Stimulated activated CD8-positive, alpha-beta memory T cell treated with anti-CD3 and anti-CD28 coated beads, Interleukin-15, amount 100 ng/mL, for 24 hours (primary cell): Measurements from ENCODE around the gene PLD1.
"Not testable (repeated sequence)": the region's sequence is repeated elsewhere in the genome, so short reads cannot be mapped to it uniquely, and the experiment has no call there.

Source experiments
- DNase-seq: peaks from one replicate; pipeline ENCODE4 v3.0.0-alpha.2; 2020; ENCODE audit warnings: low read depth

PLD1 gene

DNA sequence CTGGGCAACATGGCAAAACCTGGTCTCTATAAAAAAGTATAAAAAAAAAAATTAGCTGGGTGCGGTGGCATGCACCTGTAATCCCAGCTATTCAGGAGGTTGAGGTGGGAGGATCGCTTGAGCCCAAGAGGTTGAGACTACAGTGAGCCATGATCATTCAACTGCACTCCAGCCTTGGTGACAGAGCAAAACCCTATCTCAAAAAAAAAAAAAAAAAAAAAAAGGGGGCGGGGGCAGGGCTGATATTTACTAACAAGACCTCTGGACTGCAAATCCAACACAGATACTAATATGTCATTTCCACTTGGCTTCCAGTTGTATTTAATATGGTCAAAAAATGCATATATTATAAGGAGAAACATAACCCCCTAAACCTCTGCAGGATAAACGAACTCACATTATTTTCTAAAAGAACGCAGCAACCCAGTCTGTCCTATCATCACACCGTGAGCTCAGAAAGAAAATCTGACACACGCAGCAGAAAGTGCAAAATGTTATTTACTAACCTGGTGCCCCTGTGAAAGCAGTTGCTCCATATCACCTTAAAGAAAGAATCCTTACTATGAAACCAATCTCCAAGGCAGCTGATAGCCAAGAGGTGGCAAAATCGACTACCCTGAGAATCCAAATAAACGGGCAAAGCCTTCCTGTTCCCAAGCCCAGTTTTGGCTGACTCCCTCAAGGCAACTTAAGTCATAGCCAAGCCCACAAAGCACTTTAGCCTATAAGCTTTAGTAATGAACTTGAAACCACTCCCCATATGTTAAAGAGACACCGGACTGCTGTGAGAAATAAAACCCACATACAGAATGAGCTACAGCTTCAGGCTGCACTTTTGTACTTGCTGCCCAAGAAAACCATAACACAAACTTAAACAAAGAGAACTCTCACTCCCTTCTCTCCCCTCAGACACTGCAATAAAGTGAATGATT lies 39.3 kb downstream of the PLD1 start:
- no peak for DNase-seq

DNA sequence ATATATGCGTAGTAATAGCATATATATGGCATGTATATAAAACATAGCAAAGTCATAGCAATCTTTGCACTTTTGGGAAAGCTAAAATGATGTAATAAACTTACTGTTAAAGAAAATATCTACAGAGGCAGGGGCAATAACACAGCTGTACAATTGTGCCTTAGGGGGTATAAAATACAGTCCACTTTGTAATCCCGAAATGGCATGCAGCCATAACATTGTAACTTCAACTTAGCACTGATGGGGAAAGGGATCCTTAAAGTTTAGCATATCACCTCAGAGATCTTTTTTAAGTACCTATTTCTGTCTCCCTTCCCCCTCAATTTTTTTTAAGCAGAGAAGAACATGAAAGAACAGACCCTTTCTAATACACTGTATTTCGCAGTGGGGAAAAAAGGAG lies 40.8 kb downstream of the PLD1 start:
- DNase-seq = no peak

DNA sequence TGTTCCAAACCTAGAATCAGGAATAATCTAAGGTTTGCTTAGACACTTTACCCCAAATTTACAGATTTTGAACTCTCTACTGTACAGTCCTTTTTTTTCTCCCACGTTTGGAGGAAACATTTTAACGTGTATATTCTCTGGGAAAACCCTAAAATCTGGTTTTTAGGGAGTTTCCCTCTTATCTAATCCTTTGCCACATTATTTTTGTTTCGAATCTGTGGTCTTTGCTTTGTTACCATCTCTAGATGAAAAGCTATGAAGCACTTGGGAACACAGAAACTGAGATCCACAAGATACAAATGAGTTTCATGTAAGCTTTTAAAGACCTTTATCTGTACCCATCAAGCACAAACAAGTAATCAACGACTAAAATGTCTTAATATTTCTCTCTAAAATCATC lies 41.3 kb downstream of the PLD1 start:
- DNase-seq = no peak

DNA sequence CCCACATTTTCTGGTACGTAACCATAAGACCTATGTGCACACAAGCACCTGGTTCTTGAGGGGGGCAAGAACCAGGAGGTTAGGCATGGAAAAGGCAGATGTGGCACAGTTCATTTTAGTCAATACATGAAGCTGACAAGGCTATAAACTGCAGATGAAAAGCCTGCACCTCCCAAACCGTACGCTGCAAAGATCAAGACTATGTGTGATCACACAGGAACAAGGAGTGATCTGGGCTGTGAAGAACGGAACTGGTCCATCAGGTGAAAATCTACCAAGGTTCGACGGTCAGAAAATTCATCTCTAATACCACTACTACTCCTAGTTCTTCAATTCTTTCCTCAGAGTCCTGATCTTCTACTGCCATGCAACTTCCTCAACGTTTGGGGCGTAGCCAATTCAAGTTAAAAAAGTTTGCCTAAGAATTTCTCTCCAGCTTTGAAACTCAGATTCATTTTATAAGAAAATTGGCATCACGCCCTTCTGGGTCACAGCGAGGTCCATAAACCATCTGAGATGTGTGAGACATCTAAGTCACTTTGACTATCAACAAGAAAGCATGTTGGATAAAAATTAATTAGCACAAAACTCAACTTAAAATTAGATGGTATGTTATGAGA lies 41.9 kb downstream of the PLD1 start:
- DNase-seq = no peak

DNA sequence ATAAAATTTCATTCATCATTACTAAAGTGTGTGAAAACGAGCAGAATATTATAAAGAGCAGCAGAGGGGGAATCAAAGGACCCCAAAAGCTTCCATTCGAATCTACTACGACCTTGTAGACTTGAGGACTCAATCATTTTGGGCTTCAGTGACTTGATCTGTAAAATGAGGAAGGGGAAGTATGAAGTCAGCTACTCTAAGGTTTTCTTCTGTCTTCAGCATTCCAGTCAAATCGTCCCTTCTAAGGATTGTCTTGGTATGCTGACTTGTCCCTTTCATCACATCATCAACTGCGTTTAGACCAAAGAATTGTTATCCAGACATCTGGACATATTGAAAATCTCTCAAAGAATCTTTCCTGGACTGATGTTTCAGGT lies 44.8 kb downstream of the PLD1 start:
- DNase-seq = no peak

DNA sequence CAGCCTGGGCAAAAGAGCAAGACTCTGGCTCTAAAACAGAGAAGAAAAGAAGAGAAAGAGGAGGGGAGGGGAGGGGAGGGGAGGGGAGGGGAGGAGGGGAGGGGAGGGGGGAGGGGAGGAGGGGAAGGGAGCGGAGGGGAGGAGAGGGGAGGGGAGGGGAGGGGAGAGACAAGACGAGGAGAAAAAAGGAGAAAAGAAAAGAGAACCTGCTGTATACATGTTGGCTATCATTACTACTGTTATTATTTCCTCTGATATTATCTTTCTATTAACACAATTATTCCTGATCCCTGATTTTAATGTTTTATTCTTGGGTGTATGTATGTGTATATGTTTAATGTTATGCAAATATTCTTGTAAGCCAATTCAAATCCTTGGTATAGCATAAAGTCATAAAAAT lies 46.9 kb downstream of the PLD1 start:
- DNase-seq = no peak

DNA sequence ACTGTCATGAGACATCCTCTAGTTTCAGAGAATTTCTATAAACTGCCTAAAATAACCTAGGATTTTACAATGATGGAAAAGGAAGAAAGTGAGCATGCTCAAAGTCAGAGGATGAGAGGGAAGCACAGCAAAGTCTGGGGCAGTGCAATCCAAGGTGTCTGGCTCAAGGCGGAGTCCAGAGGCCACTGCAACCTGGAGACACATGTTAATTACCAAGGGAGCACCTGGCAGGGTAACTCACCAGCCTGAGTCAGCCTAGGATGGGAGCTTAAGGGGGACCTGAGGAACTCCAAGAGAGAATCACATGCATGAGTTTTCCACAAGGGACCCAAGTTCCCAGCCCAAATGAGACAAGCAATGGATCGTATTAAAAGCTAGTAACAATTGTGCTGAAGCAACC lies 49.8 kb downstream of the PLD1 start:
- DNase-seq = no peak

DNA sequence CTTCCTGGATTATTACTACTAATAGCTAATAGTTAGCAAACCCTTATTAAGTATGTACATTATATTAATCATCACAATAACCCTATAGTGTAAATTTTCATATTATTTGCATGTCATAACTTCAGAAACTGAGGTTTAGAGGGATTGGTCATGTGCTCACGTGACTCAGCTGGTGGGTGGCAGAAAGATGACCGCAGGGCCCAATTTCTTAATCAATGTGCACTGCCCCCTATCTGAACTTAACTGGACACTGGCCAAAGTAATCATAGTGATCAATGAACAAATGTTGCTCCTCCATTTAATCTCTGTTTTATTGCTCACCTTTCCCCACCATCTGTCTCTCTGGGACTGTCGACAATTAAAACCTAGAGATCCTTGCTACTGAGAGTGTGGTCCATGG lies 52.2 kb downstream of the PLD1 start:
- DNase-seq = no peak

DNA sequence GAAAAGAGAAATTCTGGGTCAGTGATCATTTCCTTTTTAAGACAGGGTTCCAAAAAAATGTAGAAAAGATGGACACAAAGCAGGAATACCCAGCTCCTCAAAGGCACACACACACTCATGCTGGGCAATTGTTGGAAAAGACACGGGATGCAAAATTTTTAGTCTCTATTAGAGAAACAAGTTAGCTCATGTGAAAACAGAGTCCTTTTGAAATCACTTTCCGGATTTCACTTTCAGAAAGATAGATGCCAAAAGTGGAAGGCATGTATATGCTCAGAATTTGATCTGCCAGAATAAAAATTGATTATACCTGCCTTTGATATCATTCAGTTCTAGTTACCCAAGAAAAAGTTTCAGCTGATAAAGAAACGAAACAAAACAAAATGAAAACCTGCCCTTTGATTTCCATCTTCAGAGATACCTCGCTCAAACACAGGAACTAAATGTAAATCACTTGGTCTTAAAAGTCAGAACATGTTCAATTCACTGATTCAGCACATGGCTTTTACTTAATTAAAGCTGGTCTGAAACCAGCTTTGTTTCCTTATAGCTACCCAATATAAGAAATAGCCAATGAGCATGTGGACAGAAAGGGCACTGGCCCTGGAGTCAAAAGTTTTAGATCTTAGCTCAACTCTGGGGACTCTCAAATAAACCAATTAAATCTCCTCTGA lies 52.8 kb downstream of the PLD1 start:
- DNase-seq = no peak

DNA sequence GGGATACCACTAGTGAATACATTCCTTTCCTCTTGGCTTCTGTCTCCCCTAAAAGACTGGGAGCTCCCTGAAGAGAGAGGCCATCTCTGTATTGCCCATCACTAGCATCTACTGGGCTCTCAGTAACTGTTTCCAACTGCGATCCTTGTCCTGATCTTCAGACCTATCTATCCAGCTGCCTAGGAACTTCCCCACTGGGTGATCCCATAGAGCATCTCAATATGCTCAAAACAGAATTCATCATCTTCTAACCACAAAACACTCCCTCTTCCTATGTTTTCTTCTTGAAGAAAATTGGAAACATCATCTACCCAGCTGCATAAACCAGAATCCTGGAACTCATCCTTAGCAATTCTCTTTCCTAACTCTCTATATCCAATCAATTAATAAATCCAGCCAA lies 54.6 kb downstream of the PLD1 start:
- no peak for DNase-seq

DNA sequence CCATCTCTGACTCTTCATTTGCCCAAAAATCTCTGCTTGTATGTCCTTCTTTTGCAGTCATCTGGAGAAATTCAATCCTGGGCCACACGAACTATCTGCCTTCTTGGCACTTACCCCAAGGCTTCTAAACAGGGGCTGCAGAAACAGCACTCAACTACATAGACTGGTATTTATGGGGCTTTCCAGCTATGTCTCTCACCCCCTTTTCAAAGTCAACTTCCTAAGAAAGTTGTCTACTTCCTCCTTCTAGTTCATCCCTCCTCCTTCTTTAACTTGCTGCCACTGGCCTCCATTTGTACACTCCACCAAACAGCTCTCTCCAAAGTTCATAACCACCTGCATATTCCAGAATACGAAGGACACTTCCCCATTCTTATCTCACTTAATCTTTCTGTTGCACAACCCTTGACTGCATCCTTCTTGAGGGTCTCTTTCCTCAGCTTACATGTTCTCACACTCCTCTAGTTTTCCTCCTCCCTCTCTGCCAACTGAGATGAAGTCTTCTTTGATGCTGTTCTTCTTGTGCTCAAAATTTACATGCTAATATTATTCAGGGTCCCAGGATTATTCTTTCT lies 55.2 kb downstream of the PLD1 start:
- DNase-seq = no peak

DNA sequence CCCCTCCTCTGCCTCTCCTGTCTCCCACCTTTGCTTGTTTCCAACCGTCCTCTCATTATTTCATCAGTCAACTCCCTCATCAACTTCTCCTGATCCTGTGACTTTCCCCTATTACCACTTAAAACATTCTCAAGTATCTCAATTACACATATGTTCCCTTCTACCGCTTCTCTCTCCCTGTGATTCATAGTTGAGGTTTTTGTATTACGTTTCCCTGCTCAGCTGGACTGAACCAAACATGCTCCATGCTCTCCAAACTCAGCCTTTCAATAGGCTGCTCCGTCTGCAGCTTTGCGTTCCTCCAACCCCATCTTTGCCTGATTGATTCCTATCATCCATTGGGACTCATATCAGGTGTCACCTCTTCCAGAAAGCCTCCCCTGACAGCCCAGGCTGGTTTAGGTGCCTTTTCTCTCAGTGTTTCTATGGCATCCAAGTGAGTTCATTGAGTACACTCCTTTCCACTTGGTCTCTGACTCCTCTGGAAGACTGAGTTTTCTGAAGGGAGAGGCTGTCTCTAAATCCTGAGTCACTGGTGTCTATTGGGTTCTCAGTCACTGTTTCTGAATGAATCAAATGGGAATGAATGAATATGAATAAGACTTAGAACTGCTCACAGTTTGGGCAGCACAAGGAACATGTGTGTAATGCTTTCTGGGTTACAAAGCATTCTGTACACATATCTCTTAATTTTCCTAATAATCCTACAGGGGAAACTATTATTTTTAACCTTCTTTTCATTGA lies 56.4 kb downstream of the PLD1 start:
- no peak for DNase-seq

DNA sequence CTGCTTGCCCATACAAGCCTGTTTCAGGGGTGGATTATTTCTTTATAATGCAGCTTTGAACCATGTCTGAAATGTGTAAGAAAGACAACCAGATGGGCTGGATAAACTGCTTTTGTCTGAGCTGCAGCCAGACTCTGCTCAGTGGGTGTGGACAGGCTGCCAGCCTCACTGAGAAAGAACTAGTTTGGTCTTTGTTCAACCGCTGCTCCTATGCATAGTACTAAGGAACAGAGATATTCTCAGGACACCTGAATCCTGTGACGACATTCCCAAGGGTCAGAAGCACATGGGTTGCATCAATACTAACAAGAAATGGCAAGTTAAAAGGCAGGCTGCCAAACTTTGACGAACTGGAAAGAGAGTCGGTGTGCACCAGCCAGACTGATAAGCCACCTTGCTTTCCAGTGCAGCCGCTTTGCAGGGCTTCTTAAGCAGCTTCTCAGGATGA lies 57.2 kb downstream of the PLD1 start:
- DNase-seq = no peak

DNA sequence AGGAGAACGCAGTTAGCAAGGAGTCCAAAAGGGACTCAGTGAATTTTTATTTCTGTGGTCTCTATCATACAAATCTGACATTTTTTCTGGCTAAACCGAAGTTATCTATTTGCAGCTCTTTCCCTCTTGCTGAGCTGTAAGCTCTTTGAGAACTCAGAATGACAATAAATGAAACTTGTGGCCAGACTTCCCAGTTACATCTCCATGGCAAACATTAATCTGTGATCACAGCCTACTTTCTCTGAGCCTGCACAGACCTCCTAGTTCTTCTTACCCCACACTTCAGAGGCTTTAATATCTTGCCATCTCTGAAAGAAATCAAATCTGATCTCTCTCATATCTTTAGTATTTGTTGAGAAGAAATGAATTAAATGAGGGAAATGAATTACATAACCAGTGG lies 58.0 kb downstream of the PLD1 start:
- no peak for DNase-seq

DNA sequence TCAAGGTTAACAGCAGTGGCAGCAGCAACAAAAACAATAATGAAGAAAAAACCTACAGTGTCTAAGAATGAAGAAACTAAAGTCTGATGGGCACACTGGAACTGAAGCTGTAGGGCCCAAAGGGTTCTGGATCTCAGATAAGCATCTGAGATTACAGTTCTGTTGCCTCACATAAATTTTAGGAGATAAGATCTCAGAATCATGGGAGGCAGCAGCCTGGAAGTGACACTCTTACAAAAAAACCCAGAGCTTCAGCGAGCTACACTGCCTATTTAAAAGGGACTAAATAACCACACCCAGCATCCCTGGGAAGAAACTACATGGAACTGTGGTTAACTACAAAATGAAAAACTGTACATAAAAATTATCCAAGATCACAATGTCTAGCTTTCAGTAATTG lies 61.2 kb downstream of the PLD1 start:
- DNase-seq = no peak

DNA sequence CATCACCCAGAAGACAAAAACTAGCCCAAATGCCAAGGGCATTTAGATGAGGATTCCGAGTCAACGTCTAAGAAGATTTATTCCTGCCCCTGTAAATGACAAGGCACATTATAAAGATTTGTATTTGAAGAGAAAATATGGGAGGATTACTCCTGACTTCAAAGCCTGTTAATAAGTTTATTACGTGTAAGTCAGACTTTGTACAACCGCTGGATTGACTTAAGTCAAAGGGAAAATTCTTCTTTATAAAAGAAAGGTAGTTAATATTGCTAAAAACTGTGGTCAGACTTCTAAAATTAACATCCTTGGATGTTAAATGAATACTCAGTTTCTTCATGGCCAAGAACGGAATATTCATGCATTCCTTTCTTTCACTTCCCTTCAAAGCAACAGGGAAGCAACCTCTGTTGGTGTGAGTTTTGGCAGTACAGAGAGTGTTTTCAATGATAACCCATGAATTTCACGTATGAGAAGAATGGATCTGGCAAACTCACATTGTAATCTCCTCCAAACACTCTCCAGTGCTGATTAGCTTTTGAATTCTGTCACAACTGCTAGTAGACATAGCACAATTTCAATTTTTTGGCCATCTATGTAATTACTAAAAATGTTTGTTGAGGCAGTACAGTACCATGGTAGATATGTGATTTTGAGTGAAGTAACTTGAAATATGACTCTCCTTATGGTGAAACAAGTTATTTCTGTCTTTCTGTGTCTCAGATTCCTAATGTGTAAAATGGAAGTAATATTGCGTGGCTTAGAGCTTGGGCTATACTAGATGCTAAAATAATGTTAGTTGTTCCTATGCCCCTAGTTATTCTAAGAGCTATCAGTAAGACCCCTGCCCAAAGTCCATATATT lies 62.0 kb downstream of the PLD1 start:
- no peak for DNase-seq

DNA sequence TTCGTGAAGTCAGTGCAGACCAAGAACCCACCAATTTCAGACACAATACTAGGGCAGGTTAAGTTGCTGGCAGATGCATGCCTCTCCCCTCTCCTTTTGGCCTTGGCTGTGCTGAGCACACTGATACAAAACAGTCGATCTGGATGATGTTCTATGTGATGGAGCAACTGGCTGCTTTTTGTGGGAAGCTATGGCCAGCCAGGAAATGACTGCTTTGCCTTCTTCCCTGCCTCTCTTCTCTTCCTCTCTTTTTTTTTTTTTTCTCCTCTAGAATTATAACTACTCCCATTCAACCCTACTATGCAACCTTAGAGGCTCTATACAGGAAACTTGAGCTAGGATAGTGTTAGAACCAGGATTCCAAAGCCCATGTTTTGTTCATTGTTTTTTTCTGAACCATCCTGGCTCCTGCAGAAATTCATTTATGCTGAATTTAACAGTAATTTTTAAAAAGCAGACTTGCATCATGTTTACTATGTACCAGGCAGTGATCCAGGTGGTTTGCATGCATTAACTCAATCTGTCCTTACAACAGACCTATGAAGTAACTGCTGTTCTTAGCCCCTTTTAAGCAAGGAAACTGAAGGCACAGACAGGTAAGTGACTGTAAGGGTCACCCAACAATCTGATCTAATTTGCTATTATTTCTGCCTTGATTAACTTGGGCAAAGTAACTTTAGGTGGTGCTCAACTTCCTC lies 62.9 kb downstream of the PLD1 start:
- DNase-seq = no peak

DNA sequence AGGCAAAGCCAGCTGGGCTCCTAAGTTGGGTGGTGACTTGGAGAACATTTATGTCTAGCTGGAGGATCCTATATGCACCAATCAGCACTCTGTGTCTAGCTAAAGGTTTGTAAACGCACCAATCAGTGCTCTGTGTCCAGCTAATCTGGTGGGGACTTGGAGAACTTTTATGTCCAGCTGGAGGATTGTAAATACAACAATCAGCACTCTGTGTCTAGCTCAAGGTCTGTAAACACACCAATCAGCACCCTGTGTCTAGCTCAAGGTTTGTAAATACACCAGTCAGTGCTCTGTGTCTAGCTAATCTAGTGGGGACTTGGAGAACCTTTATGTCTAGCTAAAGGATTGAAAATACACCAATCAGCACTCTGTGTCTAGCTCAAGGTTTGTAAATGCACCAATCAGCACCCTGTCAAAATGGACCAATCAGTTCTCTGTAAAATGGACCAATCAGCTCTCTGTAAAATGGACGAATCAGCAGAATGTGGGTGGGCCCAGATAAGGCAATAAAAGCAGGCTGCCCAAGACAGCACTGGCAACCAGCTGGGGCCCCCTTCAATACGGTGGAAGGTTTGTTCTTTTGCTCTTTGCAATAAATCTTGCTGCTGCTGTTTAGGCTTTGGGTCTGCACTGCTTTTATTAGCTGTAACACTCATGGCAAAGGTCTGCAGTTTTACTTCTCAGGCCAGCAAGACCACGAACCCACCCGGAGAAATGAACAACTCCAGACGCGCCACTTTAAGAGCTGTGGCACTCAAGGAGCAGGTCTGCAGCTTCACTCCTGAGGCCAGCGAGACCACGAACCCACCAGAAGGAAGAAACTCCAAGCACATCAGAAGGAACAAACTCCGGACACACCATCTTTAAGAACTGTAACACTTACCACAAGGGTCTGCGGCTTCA lies 63.7 kb downstream of the PLD1 start:
- not testable (repeated sequence) for DNase-seq

DNA sequence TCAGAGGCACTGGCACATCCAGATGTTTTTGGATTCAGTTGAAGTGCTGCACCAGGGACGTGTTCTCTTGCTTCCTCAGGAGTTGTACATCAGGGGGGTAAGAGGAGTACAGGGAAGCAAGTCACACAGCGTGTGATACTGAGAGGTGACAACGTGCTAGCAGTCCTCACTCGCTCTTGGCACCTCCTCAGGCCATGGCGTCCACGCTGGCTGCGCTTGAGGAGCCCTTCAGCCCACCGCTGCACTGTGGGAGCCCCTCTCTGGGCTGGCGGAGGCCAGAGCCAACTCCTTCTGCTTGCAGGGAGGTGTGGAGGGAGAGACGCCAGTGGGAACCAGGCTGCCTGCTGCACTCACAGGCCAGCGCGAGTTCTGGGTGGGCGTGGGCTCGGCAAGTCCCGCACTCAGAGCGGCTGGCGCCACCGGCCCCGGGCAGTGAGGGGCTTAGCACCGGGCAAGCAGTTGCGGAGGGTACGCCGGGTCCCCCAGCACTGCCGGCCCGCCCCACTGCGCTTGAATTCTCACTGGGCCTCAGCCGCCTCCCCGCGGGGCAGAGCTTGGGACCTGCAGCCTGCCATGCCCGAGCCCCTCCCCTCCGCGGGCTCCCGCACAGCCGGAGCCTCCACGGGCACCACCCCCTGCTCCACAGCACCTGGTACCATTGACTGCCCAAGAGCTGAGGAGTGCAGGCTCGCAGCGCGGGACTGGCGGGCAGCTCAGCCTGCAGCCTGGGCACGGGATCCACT lies 64.5 kb downstream of the PLD1 start:
- no peak for DNase-seq
